HL-60 (cell line): ENCODE data around the gene TPCN2.

Experiments used
- GABPA ChIP-seq: IDR thresholded peaks from 2 replicates; pipeline ENCODE4 v1.6.1; 2012; ENCODE audit warnings: low read depth
- POLR2AphosphoS5 ChIP-seq: IDR thresholded peaks from 2 replicates; pipeline ENCODE4 v1.6.1; 2012; ENCODE audit warnings: low read depth
- SPI1 ChIP-seq: IDR thresholded peaks from 2 replicates; pipeline ENCODE4 v1.6.1; 2012; ENCODE audit warnings: low read depth, mild to moderate bottlenecking, borderline replicate concordance
- TF ChIP-seq, protein P1 (sequence below): IDR thresholded peaks from one replicate; pipeline ENCODE4 v1.5.1; 2011; ENCODE audit warnings: low read length, control low read depth, inconsistent platforms; ENCODE audit not compliant: insufficient read depth
- TF ChIP-seq, protein P2 (sequence below): IDR thresholded peaks from 2 replicates; pipeline ENCODE4 v1.6.1; 2012; ENCODE audit warnings: low read depth; ENCODE audit not compliant: insufficient replicate concordance

DNA sequence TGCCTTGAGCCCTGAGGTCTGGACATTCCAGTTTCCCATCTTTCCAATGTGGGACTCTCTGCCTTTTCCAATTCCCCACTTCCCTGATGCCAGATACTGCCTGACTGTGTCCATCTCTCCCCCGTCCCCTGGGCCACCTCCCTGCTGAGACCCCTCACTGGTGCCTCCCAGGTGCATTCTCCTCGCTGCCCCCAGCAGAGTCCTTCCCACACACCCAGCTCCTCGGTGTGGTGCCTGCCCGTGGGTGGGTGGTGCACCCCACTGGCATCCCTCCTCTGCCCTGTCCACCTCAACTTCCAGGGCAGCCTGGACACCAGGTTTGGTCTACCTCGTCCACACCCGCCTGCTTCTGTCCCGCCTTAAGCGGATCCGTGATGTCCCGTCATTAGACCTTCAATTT, 30.8 kb upstream of the TPCN2 start:
- TF ChIP-seq, protein P1, sequence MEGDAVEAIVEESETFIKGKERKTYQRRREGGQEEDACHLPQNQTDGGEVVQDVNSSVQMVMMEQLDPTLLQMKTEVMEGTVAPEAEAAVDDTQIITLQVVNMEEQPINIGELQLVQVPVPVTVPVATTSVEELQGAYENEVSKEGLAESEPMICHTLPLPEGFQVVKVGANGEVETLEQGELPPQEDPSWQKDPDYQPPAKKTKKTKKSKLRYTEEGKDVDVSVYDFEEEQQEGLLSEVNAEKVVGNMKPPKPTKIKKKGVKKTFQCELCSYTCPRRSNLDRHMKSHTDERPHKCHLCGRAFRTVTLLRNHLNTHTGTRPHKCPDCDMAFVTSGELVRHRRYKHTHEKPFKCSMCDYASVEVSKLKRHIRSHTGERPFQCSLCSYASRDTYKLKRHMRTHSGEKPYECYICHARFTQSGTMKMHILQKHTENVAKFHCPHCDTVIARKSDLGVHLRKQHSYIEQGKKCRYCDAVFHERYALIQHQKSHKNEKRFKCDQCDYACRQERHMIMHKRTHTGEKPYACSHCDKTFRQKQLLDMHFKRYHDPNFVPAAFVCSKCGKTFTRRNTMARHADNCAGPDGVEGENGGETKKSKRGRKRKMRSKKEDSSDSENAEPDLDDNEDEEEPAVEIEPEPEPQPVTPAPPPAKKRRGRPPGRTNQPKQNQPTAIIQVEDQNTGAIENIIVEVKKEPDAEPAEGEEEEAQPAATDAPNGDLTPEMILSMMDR: no peak
- no peak for TF ChIP-seq GABPA
- no peak for TF ChIP-seq POLR2AphosphoS5
- TF ChIP-seq, protein P2, sequence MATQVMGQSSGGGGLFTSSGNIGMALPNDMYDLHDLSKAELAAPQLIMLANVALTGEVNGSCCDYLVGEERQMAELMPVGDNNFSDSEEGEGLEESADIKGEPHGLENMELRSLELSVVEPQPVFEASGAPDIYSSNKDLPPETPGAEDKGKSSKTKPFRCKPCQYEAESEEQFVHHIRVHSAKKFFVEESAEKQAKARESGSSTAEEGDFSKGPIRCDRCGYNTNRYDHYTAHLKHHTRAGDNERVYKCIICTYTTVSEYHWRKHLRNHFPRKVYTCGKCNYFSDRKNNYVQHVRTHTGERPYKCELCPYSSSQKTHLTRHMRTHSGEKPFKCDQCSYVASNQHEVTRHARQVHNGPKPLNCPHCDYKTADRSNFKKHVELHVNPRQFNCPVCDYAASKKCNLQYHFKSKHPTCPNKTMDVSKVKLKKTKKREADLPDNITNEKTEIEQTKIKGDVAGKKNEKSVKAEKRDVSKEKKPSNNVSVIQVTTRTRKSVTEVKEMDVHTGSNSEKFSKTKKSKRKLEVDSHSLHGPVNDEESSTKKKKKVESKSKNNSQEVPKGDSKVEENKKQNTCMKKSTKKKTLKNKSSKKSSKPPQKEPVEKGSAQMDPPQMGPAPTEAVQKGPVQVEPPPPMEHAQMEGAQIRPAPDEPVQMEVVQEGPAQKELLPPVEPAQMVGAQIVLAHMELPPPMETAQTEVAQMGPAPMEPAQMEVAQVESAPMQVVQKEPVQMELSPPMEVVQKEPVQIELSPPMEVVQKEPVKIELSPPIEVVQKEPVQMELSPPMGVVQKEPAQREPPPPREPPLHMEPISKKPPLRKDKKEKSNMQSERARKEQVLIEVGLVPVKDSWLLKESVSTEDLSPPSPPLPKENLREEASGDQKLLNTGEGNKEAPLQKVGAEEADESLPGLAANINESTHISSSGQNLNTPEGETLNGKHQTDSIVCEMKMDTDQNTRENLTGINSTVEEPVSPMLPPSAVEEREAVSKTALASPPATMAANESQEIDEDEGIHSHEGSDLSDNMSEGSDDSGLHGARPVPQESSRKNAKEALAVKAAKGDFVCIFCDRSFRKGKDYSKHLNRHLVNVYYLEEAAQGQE: no peak
- TF ChIP-seq SPI1: no peak
